GM18505 (cell line): Measurements from ENCODE around the gene HIVEP3.
"Not testable (repeated sequence)": the region's sequence is repeated elsewhere in the genome, so short reads cannot be mapped to it uniquely, and the experiment has no call there.

Experiments used
- ATAC-seq: cut with Tn5 transposase; IDR thresholded peaks from one replicate; pipeline ENCODE4 v1.9.1; 2021; ENCODE audit not compliant: unreplicated experiment
- POLR2A ChIP-seq: IDR thresholded peaks from 4 replicates; pipeline ENCODE4 v1.6.1; 2011; ENCODE audit warnings: borderline replicate concordance; ENCODE audit not compliant: insufficient read depth, insufficient read length; ENCODE audit errors: extremely low read depth

Gene HIVEP3

DNA sequence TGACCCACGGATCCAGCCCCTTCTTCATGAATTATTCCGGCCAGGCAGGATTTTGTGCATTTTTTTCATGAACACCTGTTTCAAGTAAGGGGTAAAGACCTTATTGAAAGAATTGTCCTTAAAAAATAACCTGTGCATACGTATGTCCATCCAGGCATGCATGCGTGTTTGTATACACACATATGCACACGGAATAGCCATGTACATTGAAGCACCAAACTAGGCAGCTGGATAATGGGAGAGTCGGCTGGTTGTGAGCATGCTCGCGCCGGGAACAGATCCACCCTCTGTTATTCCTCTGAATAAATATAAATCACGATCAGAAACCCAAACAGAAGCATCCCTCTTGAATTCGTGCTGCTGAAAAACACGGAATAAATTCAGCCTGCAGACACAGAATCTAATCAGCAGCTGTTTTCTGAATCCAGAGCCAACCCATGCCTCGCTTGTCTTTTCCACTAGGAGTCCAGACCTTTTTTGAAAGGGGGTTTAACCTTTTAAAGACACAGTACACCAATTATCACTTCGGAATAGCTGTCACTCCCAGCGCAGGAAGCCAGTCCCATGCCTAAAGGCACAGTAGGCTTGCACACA is at the start of gene HIVEP3:
Gene HIVEP3, minus strand, starts transcription at position 473 of the 594 bp plus-strand sequence.
- ATAC-seq = no peak
- no peak for TF ChIP-seq POLR2A

GRCh38 chr1:41964400-41964799 is 45.7 kb upstream of the HIVEP3 start:
- no peak for TF ChIP-seq POLR2A
- ATAC-seq = no peak

- ATAC-seq = no peak
- no peak for TF ChIP-seq POLR2A
Observed at GRCh38 chr1:41963636-41964035, 44.9 kb upstream of the HIVEP3 start.

- TF ChIP-seq POLR2A = no peak
- no peak for ATAC-seq
Observed at GRCh38 chr1:41958015-41958673, 39.4 kb upstream of the HIVEP3 start.

- no peak for ATAC-seq
- TF ChIP-seq POLR2A = no peak
Observed at GRCh38 chr1:41957568-41957967, 38.8 kb upstream of the HIVEP3 start.

GRCh38 chr1:41955461-41956159 is 36.9 kb upstream of the HIVEP3 start:
- no peak for ATAC-seq
- TF ChIP-seq POLR2A = no peak

DNA sequence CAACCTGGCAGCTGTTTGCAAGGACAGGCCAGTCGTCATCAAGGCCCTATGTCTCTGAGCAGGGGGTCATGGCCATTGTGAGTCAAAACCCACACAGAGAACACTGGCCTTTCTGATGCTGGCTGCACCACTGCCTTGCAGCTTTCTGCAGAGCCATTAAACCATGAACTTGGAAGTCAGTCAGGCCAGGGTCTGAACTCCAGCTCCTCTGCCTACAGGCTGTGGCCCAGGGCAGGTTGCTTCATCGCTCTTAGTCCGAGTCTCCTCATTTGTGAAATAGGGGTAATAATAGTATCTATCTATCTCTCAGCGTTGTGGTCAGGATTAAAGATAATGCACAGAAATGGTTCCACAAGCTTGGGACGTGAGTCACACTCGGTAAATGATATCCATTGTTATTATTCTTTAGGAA is 35.8 kb upstream of the HIVEP3 start:
- no peak for TF ChIP-seq POLR2A
- ATAC-seq = no peak

DNA sequence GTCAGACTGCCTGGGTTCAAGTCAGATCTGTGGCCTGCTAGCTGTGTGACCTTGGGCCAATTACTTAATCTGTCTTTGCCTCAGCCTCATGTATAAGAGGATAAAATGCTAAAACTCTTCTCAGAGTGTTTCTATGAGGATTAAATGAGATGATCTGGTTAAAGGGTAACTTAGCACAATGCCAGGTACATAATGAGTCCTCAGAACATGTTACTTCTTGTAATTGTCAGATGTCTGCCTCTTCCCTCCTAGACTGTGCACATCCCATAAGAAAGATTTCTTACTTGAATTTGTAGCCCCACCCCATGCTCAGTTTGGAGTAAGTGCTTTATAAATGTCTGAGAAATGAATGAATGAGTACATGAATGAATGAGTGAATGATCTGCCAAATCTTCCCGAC is 34.6 kb upstream of the HIVEP3 start:
- no peak for TF ChIP-seq POLR2A
- ATAC-seq = no peak

- TF ChIP-seq POLR2A = no peak
- ATAC-seq = no peak
Observed at GRCh38 chr1:41952208-41952607, 33.5 kb upstream of the HIVEP3 start.

DNA sequence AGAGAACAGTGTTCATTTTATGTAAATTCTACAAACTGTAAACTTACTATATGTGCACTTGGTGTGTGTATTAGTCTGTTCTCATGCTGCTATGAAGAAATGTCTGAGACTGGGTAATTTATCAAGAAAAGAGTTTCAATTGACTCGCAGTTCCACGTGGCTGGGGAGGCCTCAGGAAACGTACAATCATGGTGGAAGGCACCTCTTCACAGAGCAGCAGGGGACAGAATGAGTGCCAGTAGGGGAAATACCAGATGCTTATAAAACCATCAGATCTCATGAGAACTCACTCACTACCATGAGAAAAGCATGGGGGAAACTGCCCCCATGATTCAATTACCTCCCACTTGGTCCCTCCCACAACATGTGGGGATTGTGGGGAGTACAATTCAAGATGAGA is 32.8 kb upstream of the HIVEP3 start:
- ATAC-seq = not testable (repeated sequence)

DNA sequence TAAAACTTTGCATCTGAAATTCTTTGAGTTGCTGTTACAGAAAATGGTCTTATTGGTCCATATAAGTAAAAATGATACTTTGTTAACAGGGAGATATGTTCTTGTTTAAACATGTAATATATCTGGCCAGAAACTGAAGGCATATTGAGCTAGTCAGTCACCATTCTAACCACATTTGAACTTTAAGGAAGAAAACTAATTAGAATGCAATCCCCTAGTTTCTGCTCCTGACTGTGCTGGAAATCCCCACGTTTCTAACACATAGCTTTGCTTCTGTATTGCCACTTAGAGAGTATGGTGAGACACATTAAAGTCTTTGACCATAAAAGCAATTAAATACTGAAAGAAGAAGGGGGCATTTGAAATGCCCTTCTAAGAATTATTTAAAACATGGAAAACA is 32.1 kb upstream of the HIVEP3 start:
- no peak for TF ChIP-seq POLR2A
- ATAC-seq = no peak

- ATAC-seq = not testable (repeated sequence)
Observed at GRCh38 chr1:41945946-41946345, 27.2 kb upstream of the HIVEP3 start.

- TF ChIP-seq POLR2A = no peak
- no peak for ATAC-seq
Observed at GRCh38 chr1:41943717-41944116, 25.0 kb upstream of the HIVEP3 start.

GRCh38 chr1:41942278-41942677 is 23.6 kb upstream of the HIVEP3 start:
- no peak for ATAC-seq
- no peak for TF ChIP-seq POLR2A

DNA sequence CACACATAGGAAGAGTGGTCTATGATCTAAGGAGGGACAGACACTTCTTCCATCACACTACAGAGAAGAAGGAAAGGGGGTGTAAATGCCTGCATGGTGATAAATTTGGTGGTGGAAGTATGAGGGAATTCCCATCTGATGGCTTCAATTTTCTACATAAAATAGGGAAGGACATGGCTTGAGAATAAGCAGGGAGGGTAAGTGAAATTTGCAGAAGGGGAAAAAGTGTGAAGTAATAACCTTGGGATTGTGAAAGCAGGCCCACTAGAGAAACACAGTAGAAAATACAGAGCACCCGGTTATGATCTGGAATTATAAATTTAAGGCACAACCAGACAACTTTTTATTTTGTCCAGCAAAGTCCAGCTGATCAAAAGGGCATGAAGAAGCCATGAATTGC is 22.7 kb upstream of the HIVEP3 start:
- TF ChIP-seq POLR2A = no peak
- no peak for ATAC-seq

GRCh38 chr1:41939194-41939593 is 20.5 kb upstream of the HIVEP3 start:
- no peak for ATAC-seq
- no peak for TF ChIP-seq POLR2A
